HG03045 (cell line): ENCODE results near the gene ASPDH.
"Not testable (repeated sequence)": the region's sequence is repeated elsewhere in the genome, so short reads cannot be mapped to it uniquely, and the experiment has no call there.

Experiments
- ATAC-seq: cut with Tn5 transposase; IDR thresholded peaks from one replicate; pipeline ENCODE4 v1.9.1; 2021; ENCODE audit warnings: mild to moderate bottlenecking, moderate library complexity; ENCODE audit not compliant: unreplicated experiment

Gene ASPDH

DNA sequence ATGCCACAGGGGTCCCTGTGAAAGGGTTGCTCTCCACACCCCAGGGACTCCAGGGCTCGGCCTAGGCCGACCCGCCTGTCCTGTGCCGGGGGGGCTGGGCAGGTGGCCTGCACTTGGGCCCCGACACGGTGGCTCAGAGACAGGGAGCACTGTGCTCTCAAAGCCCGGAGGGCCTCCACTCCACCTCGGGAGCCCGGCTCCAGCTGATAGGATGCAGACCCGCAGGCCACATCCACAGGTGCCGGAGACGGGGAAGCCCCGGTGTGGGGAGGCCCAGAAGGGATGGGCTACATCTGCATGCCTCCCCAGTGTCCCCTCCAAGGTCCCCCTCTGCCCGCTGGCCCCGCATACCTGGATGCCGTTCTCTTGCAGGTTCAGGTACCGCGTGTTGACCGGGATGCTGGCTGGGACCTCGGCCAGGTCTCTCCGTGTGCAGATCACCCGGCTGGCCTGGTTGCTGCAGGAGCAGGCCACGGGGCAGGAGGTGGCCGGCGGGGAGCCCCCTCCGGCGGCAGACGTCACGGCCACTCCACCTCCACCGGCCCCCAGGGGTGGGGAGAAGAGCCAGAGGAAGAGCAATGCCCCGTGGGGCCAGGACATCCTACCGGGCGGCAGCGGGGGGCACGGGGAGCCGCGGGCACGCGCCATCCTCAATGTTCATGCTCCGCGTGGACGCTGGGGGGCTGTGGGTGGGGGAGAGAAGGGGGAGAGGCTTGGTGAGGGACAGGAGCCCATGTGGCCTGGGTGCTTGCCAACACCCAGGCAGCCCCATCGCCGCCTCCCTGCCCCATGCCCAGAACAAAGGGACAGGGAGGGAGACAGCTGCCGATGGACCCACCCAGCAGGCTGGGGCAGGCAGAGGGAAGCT, 34.7 kb upstream of the ASPDH start:
- ATAC-seq = no peak

DNA sequence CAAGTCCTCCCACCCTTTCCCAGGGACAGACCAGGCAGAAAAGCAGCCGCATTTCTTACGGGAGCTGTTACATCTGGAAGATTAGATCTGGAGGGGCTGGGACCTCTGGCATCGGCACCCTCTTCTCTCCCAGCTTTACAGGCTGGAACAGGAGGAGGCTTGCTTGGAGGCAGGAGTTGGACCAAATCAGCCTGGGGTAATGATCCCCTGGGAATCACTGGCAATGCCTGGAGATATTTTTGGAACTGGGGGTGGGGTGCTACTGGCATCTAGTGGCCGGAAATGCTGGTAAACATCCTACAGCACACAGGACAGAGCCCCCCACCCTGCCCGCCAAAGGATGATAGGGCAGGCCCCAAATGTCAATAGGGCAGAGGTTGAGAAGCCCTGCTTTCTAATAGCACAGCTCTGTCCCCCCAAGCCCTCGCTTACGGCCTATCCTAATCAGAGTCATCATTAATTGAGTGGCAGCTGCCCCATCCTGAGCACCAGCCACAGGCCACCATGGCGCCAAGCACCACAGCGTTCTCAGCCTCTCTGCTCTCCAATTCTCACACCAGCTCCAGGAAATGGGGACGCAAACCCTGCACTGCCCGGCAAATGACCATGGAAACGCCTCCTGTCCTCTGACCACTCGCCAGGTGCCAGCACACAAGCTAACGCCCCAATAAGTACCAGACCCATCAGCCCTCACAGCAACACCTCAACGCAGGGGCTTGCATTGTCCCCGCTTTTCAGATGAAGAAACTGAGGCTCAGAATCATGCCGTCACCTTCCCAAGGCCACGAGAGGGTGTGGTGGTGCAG, 33.9 kb upstream of the ASPDH start:
- ATAC-seq = no peak

DNA sequence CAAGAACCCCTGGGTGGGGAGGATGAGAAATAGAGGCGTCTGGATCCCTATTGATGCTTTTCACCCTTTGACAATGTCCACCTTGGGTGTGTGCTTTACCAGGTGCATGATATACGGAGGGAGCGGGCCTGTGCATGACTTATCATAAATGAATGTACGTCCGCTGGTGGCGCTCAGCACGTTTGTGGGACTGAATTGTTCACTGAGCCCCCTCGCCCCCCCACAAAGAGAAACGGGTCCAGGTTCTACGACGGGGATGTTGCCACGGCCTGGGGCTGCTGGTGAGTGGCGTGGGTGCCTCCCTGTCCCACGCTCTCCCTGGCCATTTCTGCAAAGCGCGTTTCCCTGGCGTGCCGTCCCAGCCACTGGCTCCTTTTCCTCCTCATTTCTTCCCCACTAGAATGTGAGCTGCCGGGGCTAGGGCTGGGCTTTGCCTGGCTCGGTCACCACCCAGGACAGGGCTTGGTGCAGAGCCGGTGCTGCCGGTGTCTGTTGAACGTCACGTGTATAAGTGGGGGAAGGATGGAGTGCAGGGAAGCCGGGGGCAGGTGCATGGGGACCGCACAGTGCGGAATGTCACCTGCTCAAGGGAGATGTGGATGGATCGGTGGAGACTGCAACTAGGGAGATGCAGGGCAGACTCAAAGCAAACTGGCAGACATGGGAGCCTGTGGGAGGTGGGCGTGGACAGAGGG, 33.0 kb upstream of the ASPDH start:
- no peak for ATAC-seq

DNA sequence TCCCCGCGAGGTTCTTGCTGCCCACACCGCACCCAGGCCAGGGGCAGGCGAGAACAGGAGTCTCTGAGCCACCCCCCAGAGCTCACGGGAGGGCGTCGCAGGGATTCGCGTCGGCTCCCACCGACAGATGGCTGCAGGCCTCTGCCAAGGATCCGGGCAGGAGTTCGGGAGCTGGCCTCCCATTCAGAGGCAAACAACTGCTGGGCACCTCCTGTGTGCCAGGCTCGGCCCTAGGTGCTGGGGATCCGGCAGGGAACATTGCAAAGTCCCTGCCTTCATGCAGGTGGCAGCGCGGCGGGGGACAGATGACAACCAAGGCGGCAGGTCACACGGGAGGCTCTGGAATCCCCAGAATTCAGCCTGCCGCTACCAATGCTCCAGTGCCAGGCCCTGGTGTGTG, 29.2 kb upstream of the ASPDH start:
- ATAC-seq = no peak

DNA sequence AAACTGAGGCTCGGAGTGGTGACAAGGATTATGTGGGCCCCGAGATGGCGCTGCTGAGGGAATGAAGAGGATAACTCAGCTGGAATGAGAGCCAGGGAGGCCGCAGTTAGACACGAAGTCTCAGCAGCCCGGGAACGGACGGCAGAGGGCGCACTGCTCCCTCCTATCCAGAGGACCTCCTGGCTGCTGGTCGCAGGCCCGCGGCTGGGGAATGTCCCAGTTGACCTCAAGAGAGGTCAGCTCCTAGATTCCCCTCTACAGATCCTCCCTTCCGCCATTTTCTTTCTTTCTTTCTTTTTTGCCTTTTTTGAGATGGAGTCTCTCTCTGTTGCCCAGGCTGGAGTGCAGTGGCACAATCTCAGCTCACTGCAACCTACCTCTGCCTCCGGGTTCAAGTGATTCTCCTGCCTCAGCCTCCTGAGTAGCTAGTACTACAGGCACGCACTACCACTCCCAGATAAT, 24.1 kb upstream of the ASPDH start:
- no peak for ATAC-seq

DNA sequence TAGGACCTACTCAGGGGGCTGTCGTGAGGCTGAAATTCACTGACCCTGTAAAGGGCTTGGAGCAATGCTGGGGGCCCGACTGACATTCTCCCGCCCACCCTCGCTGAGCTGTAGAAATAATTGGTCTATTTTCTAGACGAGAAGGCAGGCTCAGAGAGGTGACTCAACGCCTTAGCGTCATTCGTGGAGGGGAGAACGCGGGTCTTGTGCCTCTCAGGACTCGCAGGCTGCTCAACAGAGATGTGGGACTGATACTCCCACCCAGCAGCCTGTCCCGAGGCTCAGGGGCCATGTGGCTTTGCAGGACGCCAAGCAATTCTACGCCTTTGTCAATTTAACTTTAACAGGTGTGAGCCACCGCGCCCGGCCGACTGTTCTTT, 23.6 kb upstream of the ASPDH start:
- no peak for ATAC-seq

DNA sequence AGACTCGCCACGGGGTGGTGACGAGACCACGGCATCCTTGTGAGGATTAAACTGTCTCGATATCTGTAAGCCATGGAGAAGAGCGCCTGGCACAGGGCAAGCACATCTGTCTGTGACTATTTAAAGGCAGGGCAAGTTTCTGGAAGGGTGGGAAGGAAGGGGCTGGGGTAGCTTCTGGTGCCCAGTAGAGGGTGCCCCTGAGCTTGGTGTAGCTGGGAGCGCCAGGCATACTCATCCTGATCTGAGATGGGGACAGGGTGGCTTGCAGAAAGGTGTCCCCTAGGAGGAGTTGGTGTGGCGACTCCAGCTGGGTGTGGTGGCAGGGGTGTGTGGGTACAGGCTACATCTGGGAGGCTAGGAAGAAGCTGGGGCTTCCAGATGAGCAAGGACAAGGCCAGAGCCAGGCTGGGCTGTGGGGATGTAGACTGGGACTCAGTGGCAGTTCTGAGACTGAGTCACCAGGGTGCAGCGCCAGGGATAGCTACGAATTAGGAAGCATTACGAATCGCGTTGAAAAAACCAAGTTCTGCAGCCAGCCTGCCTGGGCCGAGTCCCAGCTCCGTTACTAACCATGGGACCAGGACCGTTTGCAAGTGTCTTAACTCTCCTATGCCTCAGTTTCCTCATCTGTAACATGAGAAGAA, 23.1 kb upstream of the ASPDH start:
- no peak for ATAC-seq

DNA sequence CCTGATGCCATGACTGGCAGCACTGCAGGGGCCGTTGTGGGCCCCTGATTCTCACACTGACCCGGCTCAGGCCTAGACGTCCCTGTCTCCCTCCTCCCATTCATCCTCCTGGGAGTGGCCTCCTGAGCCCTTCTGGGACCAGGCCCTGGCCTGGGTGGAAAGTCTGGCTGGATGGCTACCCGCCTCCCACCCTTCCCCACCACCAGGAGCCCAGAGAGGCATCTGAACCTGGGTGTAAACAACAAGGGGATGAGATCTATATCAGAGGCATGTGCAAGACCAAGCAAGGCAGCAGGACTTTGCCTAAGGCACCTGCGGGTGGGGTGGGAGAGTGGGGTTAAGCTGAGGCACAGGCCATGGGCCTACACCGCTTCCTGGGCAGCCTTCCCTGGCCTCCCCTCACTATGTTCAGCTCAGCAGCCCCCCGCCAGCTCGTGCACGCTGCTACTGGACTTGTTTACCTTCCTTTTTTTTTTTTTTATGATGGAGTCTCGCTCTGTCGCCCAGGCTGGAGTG, 22.0 kb upstream of the ASPDH start:
- no peak for ATAC-seq

DNA sequence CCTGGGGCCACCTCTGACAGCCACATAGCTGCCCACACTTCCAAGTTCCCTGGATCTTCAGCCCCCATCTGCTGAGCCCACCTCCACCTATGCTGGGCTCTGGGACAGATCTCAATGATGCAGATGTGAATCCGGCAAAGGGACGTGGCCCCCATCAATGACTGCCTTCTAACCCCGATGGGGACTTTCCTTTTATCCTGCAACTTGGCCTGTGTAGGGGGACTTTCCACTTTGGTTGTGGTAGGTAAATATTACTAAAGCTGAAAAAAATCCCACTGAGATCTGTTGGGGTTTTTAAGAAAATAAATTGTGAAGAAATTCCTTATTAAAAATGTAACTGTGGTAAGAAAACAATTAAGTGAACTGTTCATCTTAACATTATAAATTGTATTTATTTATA, 20.8 kb upstream of the ASPDH start:
- ATAC-seq = no peak

DNA sequence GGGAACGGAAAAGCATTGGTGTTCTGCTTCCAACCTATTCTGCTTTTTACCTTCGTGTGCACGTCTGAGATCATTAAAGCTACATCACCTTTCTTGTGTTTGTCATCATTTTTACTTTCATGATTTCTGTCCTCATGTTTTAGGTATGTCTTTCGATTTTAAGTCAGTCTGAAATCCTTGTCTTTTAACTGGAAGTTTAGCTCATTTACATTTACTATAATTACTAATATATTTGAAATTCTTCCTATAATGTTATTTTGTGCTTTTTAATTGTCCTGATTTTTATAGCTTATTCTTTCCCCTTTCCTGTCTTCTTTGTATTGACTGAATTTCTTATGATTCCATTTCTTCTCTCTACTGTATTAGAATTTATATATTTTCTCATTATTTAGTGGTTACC, 19.2 kb upstream of the ASPDH start:
- ATAC-seq = no peak

DNA sequence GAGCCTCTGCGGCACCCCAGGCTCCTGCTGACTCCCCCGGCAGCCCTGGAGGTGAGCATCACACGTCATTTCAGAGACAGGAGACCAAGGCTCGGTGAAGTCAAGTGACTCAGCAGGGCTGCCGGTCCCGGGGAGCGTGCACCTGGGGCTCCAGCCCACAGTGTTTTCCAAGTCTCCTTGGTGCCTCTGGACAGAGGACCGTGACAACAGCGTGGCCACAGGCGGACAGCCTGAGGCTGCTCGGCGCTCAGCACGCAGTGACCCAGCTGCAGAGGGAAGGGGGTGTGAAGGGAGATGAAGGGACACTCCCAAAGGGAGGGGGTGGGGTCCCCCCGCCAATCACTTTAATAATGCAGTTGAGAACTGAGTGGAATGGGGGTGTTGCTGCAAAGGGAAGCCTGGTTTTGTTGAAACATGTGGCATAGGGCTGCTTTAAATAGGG, 17.5 kb upstream of the ASPDH start:
- no peak for ATAC-seq

DNA sequence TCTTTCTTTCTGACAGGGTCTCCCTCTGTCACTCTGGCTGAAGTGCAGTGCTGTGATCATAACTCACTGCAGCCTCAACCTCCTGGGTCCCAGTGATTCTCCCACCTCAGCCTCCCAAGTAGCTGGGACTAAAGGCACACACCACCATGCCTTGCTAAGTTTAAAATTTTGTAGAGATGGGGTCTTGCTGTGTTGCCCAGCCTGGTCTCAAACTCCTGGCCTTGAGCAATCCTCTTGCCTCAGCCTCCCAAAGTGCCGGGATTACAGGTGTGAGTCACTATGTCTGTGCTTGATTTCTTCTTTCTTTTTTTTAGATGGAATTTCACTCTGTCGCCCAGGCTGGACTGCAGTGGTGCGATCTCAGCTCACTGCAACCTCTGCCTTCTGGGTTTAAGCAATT, 14.3 kb upstream of the ASPDH start:
- not testable (repeated sequence) for ATAC-seq

DNA sequence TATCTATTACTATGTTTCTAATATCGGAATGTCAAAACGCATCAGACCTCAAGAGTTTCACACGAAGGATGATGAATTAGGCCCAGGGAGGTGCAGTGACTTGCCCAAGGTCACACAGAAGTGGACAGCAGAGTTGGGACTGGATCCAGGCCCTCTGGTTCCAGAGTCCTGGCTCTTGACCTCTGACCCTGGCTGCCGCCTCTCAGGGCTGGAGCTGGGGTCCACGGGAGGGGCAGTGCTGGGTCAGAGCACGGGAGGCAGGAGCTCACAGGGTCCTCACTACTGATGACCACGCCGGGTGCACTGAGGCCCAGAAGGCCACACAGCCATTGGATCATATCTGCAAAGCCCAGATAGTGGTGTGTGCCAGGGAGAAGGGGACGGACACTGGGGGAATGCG, 9.2 kb upstream of the ASPDH start:
- no peak for ATAC-seq

DNA sequence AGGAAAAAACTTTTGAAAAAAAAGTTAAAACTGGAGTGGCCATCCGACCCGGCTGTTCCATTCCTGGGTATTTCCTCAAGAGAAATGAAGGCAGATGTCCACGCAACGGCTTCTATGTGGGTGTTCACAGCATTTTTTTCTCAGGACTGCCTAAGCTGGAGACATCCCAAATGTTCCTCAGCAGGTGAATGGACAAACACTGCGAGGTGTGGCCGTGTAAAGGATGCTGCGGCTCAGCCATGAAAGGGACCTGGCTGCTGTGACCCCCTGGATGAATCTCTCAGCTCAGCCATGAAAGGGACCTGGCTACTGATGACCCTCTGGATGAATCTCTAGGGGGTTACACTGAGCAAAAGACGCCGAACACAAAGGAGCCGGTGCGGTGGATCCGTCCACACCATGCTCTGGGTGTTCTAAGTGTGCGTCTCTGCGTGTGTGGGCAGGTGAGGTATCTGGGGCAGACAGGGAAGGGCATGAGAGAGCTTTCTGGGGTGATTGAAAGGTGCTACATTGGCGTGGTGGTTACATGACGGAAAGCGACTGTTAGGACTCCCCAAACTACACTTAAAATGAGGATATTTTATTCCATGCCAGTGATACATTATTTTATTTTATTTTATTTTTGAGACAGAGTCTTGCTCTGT, 7.2 kb upstream of the ASPDH start:
- no peak for ATAC-seq

DNA sequence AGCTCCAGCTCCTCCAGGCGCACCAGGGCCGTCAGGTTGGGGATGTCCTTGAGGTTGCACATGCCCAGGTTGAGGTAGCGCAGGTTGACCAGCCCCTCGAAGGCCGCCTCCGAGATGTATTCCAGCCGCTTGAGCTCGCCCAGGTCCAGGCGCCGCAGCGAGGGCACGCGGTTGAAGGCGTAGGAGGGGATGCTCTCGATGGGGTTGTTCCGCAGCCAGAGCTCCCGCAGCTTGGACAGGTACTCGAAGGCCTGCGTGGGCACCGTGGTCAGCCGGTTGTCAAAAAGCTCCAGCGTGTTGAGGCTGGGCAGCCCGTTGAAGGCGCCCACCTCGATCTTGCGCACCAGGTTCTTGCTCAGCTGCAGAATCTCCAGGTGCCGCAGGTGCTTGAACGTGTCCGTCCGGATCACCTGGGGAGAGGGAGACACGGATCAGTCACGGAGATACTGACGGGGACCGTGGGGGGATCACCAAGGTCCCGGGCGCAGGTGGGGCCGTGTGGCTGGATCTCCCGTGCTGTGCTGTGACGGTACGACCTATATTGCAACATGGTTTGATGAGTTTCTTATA, 5.4 kb upstream of the ASPDH start:
- no peak for ATAC-seq

DNA sequence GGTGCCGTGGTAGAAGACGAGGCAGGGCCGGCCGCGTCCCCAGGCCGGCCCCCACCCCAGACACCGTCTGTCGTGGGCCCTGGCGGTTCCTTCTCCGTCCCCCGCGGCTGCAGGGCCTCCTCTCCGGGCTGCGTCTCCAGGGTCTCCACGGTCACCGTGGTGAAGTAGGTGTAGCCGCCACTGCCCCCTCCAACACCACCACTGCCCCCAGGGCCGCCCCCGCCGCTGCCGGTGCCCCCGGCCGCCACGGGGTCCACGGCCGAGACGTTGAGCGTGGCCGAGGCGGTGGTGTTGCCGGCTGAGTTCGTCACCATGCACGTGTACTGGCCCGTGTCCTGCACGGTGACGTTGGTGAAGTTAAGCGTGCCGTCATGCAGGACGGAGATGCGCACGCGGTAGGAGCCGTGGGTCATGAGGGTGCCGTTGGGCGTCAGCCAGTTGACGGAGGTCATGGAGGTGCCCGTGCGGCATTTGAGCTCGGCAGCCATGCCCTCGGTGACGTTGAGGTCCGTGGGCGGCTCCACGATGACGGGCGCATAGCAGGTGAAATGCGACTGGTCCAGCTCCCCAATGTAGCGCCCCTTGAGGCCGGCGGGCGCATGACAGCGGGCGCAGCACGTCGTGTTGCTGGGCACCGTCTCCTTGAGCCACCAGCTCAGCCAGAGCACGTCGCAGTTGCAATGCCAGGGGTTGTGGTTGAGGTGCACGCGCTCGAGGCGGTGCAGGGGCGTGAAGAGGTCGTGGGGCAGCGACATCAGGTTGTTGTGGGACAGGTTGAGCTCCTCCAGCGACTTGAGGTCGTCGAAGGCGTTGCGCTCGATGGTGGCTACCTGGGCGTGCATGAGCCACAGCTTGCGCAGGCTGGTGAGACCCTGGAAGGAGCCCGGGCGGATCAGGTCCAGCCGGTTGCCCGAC, 4.6 kb upstream of the ASPDH start:
- ATAC-seq = no peak

DNA sequence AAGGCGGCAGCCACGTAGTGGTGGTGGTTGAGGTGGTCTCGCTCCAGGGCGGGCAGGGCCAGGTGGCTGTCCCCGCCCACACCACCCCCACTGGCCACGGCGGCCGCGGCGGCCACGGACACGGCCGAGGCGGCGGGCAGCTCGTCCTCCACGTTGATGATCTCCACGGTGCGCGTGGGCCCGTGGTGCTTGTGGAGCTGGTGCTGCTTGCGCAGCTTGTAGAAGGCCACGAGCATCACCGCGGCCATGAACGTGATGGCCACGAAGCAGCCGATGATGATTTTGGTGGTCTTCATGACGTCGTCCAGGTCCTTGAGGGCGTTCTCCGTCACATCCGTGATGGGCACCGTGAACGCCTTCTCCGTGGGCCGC, 4.0 kb upstream of the ASPDH start:
- no peak for ATAC-seq

DNA sequence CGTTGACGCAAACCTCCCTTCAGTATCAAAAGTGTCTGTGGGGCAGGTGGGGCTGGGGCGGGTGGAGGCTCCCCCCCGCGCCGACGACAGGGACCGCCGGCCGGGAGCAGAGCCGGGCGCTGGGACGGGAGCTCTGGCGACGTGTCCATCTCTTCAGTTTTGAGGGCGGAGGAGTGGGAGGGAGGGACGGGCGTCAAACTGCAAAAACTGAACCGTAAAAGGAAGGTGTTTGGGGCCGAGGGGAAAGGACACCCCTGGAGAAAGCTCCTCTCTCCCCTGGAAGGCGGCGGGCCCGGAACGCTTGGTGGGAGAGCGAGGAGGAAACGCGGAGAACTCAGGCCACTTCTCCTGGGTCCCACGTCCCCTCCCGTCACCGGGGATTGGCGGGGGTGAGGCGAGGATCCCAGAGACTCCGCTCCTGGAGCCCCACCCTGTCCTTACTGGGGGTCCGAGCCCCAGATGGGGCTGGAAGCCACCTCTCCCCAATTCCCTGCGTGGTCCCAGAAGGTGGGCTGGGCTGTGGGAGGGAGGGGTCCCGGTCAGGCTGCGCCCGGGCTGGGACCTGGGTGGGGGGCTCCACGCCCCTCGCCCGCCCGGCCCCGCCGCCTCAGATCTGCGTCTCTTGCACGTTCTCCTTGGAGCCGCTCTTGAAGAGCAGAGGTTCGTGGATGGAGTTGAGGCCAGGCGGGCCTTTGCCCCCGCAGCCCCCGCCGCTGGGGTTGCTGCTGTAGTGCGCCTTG, 3.4 kb upstream of the ASPDH start:
- ATAC-seq = no peak
